GM19043 (cell line): ENCODE results near the gene SENP1.

Experiments used
- ATAC-seq: cut with Tn5 transposase; IDR thresholded peaks from one replicate; pipeline ENCODE4 v1.9.1; 2021; ENCODE audit warnings: low read depth; ENCODE audit not compliant: unreplicated experiment

The SENP1 gene

DNA sequence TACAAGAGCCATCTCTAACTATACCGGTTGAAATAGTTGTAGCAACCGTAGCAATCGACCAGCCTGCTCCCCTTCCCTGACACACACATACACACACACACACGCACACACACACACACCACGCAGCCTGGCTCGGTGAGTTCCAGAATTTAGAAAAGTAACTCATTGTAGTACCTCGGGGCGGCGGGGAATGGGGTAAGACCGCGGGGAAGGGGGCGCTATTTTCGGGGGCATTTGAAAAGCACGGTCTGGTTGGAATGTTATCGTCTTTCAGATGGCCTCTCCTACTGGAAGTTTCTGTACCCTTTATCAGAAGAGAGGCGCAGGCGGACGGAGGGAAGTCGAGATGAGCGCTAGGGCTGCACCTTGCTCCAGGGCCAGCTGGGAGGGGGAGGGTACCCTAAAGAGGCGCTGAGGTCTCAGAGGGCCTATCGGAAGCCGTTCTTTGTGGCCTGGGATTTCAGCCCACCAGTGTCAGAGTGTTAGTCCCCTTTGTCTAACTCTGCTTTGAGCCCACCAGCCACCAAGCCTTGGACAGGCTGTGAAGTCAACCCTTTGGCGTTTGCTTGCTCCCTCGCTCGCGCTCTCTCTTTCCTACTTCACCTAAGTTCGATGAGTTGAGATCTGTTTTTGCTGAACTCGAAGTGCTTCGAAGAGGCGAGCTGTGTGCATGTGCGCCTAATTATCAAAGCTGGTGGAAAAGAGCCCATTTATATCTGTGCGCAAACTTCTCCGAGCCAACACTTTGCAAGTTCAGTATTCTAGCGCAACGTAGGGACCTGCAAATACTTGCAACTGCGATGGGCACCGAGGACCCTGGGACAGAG lies 102.4 kb downstream of the SENP1 start:
- no peak for ATAC-seq

DNA sequence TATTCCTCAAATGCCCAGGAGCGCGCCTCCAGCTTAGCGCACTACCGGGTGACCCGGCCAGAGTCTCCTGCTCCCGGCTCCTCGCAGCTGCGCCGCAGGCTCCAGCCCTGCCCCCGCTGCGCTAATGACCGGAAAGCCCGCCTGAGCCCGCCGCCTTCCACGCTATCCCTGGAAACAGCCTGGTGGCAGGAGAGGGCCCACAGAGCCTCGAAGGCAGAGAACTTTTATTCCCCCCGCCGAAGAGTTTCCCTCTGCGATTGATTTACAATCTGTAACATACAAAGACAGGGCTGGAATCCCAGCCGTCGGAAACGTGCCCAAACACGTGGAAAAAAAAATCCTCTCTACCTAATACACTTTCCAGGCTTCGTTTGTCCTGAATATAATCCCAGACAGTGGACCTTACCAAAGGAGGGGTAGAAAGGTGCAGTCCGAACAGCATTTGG lies 103.1 kb downstream of the SENP1 start:
- no peak for ATAC-seq

DNA sequence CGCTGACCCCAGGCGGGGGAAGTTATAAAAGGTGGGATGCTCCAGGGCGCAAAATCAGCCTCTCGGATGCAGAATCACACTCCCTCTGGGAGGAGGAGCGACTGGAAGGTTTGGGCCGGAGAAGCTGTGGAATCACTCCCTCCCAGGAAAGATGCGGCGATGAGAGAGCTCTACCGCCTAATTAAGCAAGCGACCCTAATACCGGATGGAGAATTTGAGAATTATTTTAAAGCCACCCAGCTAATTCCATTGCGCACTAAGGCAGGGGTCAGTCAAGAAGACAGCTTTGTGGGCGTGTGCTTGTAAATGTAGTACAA lies 103.5 kb downstream of the SENP1 start:
- no peak for ATAC-seq

DNA sequence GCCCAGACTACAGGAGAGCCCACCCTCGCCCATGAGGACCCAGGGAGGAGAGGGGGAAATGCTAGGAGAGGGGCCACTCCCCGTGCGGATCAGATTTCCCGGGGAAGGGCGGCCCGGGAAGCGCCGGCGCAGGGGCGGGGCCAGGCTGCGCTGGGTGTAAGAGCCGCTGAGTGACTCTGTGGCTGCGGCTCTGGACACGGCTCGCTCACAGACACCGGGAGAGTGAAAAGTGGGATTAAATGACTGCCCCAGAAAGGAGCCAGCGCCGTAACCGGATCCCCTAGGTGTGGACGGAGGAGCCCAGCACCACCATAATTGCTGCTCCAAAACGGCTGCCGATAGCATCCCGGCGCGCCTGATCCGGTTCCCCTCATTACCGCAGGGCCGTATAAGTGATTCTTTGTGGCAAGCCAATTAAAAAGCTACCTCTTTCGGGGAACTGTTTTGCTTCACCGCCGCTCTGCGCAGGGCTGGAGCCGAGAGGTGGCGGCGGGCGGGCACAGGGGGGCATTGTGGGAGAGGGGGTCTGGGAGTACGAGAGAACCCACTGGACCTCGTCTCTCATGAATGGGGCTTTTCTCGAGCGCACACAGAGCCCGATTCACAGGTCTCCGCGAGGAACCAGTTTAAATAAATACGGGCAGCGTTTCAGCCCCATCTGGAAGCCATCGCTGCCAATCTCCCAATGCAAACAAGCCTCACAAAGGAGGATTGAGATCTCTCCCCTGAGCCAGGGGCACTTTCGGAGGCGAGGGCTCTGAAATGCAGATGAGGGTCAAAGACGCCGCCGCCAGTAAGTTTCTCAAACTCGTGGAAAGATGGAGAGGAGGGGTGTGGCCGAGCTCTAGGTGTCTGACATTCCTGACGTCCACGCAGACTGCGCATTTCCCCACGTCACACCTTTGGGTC lies 104.1 kb downstream of the SENP1 start:
- ATAC-seq: no peak

DNA sequence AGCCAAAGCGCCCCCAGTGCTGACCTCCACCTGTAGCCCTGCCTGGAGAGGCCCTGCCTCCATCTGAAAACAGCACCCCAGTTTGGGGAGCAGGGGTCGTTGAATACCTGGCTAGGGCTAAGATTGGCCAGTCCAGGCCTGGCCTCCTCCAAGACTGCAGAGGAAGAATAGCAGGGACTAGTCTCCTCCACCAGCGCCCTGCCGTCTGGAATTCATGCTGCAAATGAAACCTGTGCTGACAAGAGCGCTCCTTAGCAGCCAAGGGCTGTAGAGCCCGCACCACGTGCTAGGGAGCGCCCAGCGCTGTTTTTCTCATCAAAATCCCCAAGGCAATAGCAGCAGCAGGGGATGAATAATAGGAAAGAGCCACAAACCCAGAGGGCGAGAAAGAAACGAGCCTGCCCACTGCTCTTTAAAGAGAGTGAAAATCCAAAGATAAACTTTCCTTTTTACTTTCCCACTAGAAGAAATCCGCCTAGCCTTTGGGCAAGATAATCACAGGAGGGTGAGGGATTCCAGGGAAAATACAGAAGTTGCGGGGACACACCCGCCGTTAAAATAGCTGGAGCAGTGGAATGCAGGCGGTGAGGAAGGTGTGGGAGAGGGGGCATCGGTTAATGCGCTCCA lies 104.9 kb downstream of the SENP1 start:
- no peak for ATAC-seq

DNA sequence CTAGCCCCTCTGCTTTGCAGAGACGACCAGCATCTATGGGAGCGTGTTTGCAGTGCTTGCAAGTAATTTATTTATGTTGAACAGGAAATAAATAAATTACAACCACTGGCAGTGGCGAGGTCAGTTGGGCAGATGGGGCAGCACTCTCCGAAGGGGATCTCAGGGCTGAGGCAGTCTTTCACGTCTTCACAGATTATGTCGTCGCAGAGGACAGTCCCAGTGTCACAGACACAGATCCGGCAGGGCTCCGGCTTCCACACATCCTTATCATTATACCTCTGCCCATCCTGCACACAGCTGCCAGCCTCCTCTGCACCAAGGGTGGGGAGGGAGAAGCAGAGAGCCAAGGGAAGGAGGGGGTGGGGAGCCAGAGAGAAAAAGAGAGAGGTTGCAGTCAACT lies 106.1 kb downstream of the SENP1 start:
- ATAC-seq: no peak

DNA sequence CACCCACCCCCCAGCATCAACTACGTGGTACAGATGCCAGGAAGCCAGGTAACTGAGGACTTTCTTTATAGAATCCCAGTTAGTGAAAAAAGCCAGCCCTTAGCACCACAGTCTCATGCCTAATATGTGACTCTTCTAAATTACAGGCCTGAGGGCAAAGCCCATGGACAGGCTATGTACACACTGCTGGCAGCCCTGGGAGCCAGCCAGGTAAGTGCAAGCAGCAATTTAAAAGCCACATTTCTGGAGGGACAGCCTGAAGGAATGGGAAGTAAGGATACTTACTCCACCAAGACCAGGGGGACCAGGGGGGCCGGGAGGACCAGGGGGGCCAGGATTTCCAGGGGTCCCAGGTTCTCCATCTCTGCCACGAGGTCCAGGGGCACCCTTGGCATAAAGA lies 108.6 kb downstream of the SENP1 start:
- no peak for ATAC-seq

DNA sequence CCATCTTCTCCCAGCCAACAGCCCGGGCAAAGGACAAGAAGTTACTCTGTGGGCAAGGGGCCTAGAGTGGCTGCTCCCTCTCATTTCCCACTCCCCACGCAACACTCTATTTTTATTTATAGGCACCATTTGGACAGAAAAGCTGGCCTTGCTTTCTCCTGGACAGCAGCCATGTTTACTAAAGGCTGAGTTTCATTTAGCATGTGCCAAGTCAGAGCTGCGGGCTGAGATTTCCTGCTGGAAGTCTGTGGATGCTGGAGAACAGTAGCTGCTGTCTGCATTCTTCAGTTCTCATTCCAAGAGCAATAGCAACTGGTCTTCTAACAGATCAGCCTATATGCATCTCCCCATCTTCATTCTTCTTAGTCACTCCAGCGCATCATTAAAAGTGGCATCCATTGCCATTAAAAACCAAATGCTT lies 109.9 kb downstream of the SENP1 start:
- no peak for ATAC-seq

DNA sequence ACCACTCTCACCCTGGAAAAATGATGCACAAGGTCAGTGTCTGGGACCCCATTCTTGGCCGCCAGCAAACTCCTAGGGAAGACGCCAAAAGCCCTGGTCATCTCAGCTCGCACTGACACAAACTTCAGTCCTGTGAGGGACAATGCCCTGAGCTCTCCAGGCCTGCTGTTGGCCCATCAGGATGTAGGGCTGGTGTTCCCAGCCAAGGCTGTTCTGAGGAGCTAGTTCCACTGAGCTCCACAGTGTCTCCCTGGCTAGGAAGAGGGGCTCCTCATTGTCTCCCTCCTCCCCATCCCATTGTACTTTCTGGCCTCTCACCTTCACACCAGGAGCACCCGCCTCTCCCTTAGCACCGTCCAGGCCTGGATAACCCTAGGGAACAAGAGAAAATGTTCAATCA lies 112.4 kb downstream of the SENP1 start:
- ATAC-seq: no peak
